ENCODE results near the gene SPRR5.

Gene SPRR5

GRCh38 chr1:152986578-152986977, 39.6 kb downstream of the SPRR5 start:
- DNase-seq, result no peak

DNA sequence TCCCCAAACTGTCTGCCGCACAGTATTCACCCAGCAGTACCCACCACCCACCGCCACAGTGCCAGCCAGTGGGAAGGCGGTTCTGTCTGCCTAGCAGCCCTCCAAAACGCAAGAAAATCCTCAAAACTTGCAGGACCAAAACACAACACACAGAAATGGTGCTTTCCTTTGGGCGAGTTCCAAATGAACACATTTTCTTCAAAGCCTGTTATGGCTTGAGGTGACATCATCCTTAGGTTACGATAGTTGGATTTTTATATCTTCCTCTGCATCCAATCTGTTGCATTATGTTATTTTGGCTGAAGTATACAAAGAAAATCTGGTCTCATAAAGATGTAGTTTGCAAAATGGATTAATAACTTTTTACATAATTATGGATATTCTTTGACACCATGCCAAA, 46.2 kb downstream of the SPRR5 start:
- no peak for DNase-seq

DNA sequence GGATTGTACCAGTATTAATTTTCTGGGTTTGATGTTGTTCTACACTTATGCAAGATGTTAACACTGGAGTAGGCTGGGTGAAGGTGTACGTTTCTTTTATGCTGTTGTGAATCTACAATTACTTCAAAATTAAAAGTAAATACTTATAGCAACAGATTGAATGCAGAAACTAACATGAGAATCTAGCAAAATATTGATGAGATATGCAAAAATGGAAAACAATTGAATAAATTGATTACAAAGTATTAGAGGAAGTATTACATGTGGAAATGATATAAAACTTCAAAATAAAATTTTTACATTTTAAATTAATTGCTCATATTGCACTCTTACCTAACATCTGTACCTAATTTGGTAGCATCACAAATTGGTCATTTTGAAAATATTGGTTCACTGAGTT, 48.8 kb downstream of the SPRR5 start:
- DNase-seq, result no peak

- no peak for DNase-seq
These were observed 49.8 kb downstream of the SPRR5 start for GRCh38 chr1:152996633-152997400.

DNA sequence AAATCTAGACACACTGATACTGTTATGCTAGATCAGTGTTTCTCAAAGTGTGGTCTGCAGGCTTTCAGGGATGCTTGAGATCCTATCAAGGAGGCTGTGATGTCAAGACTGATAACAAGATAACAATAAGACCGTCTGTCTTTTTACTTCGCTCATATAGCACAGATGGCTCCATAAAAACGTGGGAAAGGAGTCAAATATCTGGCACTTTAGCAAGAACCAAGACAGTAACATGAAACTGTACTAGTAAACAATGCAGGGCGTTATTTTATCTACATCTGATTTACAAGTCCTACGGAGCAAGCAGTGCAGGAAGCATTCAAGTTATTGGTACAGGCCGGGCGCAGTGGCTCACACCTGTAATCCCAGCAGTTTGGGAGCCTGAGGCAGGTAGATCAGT, 50.9 kb downstream of the SPRR5 start:
- no peak for DNase-seq

DNA sequence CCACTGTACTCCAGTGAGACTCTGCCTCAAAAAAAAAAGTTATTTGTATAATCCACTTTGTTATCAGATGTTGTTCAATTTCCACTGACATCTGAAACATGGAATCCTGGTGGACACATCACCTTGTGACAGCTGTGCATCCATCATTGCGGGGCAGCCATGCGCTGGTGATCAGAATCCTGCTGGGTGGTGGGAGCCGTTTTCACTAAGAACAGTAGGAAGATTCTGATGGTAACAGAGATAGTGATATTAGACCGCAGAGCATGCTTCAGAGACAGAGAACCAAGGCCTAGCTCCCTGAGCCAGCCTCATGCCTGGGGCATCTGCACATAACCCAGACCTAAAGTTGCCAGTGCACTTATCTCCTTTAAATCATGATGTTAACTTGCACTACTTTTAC, 51.5 kb downstream of the SPRR5 start:
- no peak for DNase-seq
